HG02870 (cell line): ENCODE measurements around the gene NDRG4.
"Not testable (repeated sequence)": the region's sequence is repeated elsewhere in the genome, so short reads cannot be mapped to it uniquely, and the experiment has no call there.

Experiments
- ATAC-seq: cut with Tn5 transposase; IDR thresholded peaks from one replicate; pipeline ENCODE4 v1.9.1; 2021; ENCODE audit warnings: mild to moderate bottlenecking, moderate library complexity; ENCODE audit not compliant: unreplicated experiment

The NDRG4 gene

DNA sequence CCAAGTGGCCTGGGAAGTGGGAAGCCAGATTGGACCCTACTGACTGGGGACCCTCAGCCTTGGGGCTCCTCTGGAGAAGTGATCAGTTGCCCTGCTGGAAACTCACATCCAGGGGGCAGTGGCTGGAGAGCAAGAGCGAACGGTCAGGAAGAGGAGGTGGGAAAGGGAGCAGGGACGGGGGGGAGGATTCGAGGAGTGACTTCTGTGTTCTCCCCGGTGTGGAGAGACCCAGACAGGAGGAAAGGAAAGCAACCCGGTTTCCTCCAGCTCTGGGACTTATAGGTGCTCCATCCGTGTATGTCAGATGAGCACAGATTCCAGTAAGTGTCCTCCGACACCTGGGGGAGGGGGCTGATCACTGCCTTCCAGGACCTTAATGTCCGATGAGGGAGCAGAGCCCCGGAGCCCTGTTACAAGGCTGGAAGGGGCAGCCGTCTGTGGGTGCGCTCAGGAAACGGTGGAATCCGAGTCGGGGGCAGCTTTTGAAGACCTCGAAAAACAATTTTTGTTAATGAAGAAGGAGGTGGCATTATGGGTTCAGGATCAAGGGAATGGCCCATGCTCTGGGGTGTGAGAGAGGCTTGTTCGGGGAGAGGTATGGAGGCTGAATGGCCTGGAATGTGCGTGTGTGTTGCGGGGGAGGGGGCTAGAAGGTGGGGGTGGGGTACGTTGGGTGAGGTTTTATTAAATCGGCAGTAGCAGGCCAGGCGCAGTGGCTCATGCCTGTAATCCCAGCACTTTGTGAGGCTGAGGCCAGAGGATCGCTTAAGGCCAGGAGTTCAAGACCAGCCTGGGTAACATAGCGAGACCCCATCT, 34.8 kb upstream of the NDRG4 start:
- no peak for ATAC-seq

DNA sequence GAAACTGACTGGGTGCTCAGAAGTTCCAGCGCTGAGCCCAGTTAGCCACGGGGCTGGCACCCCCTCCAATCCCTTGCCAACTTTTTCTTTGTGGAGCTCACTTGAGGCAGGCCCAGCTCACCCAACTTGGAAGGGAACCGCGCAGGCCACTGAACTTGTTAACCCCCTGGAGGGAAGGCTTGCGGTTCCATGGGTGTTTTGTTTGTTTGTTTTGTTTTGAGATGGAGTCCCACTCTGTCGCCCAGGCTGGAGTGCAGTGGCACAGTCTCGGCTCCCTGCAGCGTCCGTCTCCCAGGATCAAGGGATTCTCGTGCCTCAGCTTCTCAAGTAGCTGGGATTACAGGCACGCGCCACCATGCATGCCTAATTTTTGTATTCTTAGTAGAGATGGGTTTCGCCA, 34.1 kb upstream of the NDRG4 start:
- ATAC-seq = no peak

- ATAC-seq = no peak
Observed at GRCh38 chr16:58466396-58466795, 33.5 kb upstream of the NDRG4 start.

GRCh38 chr16:58467905-58468304, 32.0 kb upstream of the NDRG4 start:
- no peak for ATAC-seq

DNA sequence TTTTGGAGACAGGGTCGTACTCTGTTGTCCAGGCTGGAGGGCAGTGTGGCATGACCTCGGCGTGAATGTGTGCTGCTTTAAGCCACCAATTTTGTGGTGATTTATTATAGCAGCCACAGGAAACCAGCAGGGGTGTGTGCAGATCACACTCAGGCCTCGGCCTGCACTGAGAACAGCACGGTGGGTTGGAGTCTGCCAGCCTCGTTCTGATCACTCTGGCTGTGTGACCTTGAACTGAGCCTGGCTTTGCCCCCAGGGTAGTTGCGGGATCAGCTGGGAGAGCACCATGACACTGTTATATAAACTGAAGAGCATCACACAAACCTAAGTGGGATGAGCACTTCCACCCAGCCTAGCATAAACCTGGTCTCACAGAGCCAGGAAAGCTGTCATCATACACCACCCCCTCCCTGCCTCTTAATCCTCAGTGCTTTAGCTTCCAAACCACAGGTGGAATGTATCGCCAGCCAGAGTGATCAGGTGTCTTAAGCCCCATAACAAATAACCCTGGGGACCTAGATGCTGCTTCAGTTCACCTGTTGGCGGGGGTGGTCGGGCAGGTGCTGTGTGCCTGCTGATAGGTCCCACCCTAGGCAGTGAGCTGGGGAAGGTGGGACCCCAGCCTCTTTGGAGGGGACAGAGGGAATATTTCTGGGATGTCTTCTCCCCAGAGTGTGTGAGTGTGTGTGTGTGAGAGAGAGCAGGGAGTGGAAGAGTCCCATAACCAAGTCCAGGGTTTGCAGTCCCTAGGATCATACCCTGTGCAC, 28.6 kb upstream of the NDRG4 start:
- ATAC-seq = no peak

DNA sequence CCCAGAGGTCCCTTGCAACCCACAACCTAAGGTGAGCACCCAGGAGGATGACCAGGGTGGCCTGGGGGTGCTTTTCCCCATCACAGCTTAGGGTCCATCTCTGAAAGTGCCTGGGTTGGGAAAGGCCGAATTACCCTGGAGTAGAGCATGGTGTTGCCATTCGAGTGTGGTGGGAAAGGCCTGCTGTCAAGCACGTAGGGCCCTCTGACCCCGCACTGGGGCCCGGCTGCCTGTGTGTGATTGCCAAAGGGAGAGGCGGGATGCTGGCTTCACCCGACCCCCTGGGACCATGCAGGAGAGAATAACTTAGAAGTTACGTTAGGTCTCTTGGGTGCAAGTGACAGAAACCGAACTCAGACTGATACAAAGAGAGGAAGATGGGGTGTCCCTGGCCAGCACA, 27.7 kb upstream of the NDRG4 start:
- ATAC-seq = no peak

DNA sequence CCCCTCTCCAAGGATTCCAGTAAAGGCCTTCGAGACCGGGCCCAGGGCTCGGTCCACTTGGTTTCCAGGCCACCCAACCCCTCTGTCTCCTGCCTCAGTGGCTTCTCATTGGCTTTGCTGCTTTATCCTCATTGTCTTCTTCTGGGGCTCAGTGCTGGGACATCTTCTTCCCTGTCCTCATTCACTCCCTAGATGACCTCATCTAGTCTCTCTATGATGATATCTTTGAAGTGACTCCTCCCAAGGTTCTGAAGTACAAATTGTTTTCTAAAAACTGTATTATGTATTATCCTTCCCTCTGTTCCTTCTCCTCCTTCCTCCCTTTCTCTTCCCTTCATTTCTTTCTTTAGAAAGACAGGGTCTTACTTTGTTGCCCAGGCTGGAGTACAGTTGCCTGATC, 27.1 kb upstream of the NDRG4 start:
- no peak for ATAC-seq

DNA sequence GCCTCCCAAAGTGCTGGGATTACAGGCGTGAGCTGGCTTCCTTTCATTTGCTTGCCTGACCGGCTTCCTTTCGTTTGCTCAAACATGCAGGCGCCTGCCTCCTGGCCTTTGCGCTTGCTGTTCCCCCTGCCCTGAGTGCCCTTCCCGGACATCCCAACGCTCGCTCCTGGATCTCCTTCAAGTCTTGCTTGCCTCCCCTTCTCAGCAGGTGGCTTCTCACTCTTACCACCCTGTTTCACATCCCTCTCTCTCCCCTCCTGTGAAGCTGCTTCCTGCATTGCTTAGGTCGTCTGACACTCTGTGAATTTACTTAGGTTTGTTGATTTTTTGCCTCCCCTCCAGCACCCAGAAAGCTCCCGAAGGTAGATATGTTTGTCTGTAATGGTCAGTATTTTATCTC, 25.6 kb upstream of the NDRG4 start:
- no peak for ATAC-seq

- ATAC-seq = no peak
Observed at GRCh38 chr16:58475091-58475619, 24.8 kb upstream of the NDRG4 start.

DNA sequence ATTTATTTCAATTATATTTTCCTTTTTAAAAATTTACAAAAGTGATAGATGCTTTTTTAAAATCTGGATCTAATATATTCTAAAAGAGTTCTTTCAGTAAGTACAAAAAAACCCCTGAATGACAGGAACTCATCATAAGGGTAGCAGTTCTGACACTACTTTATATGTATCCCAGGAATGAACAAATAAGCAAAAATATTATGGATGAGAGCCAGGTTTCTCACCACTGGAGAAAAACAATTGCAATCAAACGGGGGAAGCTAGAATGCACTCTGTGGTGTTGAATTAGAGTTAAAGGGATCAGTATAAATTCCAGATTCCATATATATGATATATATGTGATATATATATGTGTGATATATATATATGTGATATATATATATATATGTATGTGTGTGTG, 23.2 kb upstream of the NDRG4 start:
- ATAC-seq = no peak

GRCh38 chr16:58478427-58478826, 21.5 kb upstream of the NDRG4 start:
- no peak for ATAC-seq

GRCh38 chr16:58481226-58481869, 18.6 kb upstream of the NDRG4 start:
- ATAC-seq = no peak

DNA sequence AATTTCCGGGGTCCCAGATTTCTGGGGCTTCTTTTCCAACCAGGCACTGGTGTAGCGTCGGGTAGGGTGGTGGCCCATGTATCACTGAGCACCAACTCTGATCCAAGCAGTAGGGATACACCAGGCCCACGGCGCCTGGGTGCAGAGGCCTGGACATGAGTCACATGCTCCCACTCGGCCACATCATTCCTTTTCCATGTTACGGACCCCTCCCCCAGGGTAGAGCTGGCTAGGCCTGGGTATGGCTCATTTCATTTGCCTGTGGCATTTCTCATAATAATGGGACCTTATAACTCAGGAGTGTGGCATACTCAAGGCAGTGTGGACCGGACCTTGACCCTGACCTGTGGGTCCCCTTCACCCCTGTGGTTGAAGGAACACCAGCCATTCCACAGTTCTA, 18.0 kb upstream of the NDRG4 start:
- no peak for ATAC-seq

- no peak for ATAC-seq
Observed at GRCh38 chr16:58485184-58485887, 14.6 kb upstream of the NDRG4 start.

DNA sequence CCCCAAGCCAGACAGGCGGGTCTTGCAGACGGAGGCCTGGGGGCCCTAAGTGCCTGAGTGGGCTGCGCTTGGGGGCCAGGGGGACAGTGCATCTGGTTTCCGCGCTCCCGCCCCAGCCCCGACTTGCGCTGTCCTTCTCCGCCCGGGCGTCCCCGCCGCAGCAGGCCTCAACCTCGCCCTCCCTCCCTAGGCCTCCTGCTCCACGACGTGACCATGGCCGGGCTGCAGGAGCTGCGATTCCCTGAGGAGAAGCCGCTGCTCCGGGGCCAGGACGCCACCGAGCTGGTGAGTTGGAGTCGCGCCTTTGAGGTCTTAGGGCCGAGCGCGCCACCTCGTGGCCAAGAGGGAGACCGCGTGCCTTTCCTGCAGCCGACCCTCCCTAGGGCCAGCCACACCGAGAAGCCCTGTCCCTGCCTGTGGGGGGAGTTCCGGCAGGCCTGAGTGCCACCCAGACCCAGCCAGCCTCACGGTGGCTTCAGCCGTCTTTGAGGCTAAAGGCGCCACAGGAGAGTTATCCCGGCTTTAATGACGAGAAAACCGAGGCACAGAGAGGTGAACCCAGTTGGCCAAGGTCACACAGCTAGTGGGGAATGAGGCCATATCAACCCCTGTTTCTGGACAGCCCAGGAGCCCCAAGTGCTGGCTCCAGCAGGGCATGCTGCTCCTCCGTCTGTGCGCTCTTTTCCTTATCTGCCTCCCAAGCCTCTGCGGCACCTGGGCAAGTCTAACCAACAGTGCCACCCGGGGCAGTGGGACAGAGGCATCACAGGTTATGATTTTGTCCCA, 12.2 kb upstream of the NDRG4 start:
- peak; percentile 68 for ATAC-seq

DNA sequence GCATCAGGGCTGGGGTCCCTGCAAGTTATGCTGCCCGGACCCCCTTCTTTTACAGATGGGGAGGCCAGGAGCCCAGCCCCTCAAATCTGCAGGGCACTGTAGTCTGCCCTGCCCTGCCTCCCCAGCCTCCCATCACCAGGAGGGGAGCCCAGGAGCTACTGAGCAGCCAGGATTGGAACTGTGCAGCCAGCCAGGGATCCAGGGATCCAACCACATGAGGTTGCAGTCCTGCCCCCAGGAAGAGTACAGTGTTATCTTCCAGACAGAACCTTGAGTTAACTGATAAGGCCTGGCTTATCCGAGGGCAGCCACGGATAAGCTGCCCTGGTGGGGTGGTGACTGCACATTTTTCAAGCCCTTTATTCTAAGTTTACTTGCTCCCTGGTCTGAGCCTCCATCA, 11.4 kb upstream of the NDRG4 start:
- no peak for ATAC-seq

DNA sequence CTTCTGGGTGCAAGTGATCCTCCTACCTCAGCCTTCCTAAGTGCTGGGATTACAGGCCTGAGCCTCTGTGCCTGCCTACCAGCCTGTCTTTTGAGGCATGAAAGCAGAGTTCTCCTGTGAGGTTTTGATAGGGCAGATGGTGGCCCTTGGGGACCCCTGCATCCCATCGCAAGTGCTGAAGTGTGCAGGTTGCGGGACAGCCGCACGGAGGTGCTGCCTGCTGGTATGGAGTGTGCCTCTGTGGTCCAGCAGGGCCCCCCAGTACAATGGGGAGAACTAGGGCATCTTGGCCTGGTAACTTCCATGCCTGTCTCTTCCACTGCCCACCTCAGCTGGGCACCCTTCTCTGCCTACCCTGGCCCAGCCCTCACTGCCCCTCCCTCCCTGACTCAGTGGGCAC, 9.9 kb upstream of the NDRG4 start:
- no peak for ATAC-seq

- not testable (repeated sequence) for ATAC-seq
Observed at GRCh38 chr16:58490539-58490938, 9.4 kb upstream of the NDRG4 start.

DNA sequence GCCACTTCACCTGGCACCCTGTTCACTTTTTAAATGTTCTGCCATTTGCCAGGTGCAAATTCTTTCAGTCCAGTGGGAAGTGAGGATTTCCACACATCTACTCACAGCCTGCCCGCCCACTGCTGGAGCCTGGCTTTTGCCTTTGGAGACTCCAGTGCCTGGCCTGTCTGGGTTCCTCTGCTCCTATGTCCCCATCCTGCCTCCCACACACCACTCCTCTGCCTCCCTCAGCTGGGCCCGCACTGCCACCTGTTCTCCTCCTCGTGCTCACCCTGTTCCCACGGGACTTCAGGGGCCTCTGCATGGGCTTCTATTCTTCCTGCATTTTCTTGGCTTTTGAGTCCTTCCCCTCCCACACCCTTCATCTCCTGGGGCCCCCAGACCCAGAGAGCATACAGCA, 7.9 kb upstream of the NDRG4 start:
- ATAC-seq = no peak

DNA sequence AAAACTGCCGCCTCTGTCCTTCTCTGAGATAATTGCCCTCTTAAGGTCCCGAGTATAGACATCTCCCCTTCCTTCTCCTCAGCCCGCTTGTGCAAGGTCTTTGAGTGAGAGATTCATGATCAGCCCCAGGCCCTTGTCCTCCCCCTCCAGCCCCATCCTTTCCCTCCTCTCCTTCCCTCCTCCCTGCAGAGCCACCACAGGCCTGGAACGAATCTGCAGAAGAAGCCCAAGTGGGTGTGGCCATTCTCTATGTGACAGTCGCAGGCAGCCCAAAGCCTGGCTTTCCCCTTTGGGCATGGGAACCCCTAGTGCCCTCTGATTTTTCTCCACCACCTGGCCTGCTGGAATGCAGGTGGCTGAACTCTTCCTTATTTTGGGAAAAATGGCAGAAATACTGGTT, 7.2 kb upstream of the NDRG4 start:
- no peak for ATAC-seq
